Measurements from ENCODE around the gene KRT83. TPM values are rescaled to one million over a fixed set of nuclear protein-coding genes. Genes with fewer than 3 reads are reported as not detected.
A peak's percentile ranks its signal among the peaks of the same experiment; 100 is the strongest.
"Not testable (repeated sequence)": the region's sequence is repeated elsewhere in the genome, so short reads cannot be mapped to it uniquely, and the experiment has no call there.

The KRT83 gene
- total RNA-seq, 2 donors from 2014 or later = not detected

- ATAC-seq (no peak), DNase-seq (peak in 1 of 2 donors; percentile 10)
- intact Hi-C loops (cut with DNase I, micrococcal nuclease) = no loop called here
These were observed 20.2 kb downstream of the KRT83 start for GRCh38 chr12:52300796-52301691.

- DNase-seq (no peak), ATAC-seq (no peak)
These were observed 22.5 kb downstream of the KRT83 start for GRCh38 chr12:52298677-52299190.

GRCh38 chr12:52296572-52297215 lies 24.5 kb downstream of the KRT83 start:
- intact Hi-C loops (cut with DNase I, micrococcal nuclease) = no loop called here
- DNase-seq (no peak), ATAC-seq (no peak)

More at GRCh38 chr12:52298677-52299190, 22.5 kb downstream of the KRT83 start:
- intact Hi-C loops (cut with DNase I, micrococcal nuclease) = no loop called here

- intact Hi-C loops (cut with DNase I, micrococcal nuclease) = no loop called here
- DNase-seq = no peak
- no peak for ATAC-seq
These were observed 25.5 kb downstream of the KRT83 start for GRCh38 chr12:52295663-52296062.

- DNase-seq = no peak
- intact Hi-C loops (cut with DNase I, micrococcal nuclease) = no loop called here
- ATAC-seq = no peak
These were observed 26.4 kb downstream of the KRT83 start for GRCh38 chr12:52294803-52295202.

- ATAC-seq (no peak), DNase-seq (no peak)
- intact Hi-C loops (cut with DNase I, micrococcal nuclease) = no loop called here
These were observed 27.3 kb downstream of the KRT83 start for GRCh38 chr12:52293926-52294325.

GRCh38 chr12:52291267-52291935 lies 29.8 kb downstream of the KRT83 start, which contains the start of gene KRT81:
Gene KRT81 (minus strand): TSS chr12:52291534. CDS start chr12:52291465, 69 bp downstream.
- intact Hi-C loops (cut with DNase I, micrococcal nuclease) = no loop called here
- ATAC-seq (no peak), DNase-seq (no peak)

GRCh38 chr12:52290483-52291134 lies 30.6 kb downstream of the KRT83 start:
- intact Hi-C loops (cut with DNase I, micrococcal nuclease); ATAC-seq; DNase-seq: not testable (repeated sequence)

GRCh38 chr12:52287816-52288805 lies 33.1 kb downstream of the KRT83 start:
- ATAC-seq, DNase-seq: not testable (repeated sequence)

GRCh38 chr12:52286857-52287785 lies 34.1 kb downstream of the KRT83 start:
- DNase-seq, ATAC-seq: not testable (repeated sequence)

More at GRCh38 chr12:52287816-52288805, 33.1 kb downstream of the KRT83 start:
- intact Hi-C loops (cut with DNase I, micrococcal nuclease) = not testable (repeated sequence)

GRCh38 chr12:52285851-52286530 lies 35.2 kb downstream of the KRT83 start:
- no peak for DNase-seq
- no peak for ATAC-seq
- intact Hi-C loops (cut with DNase I, micrococcal nuclease) = no loop called here

More at GRCh38 chr12:52286857-52287785, 34.1 kb downstream of the KRT83 start:
- intact Hi-C loops (cut with DNase I, micrococcal nuclease) = not testable (repeated sequence)

GRCh38 chr12:52285172-52285745 lies 35.9 kb downstream of the KRT83 start:
- no peak for DNase-seq
- ATAC-seq = no peak

GRCh38 chr12:52284562-52285171 lies 36.5 kb downstream of the KRT83 start:
- DNase-seq (no peak), ATAC-seq (no peak)
- intact Hi-C loops (cut with DNase I, micrococcal nuclease) = no loop called here

More at GRCh38 chr12:52285172-52285745, 35.9 kb downstream of the KRT83 start:
- intact Hi-C loops (cut with DNase I, micrococcal nuclease) = no loop called here

- DNase-seq (no peak), ATAC-seq (no peak)
- intact Hi-C loops (cut with DNase I, micrococcal nuclease) = no loop called here
These were observed 40.2 kb downstream of the KRT83 start for GRCh38 chr12:52280796-52281560.
